ENCODE data around the gene PLA2G6.

Gene PLA2G6, protein sequence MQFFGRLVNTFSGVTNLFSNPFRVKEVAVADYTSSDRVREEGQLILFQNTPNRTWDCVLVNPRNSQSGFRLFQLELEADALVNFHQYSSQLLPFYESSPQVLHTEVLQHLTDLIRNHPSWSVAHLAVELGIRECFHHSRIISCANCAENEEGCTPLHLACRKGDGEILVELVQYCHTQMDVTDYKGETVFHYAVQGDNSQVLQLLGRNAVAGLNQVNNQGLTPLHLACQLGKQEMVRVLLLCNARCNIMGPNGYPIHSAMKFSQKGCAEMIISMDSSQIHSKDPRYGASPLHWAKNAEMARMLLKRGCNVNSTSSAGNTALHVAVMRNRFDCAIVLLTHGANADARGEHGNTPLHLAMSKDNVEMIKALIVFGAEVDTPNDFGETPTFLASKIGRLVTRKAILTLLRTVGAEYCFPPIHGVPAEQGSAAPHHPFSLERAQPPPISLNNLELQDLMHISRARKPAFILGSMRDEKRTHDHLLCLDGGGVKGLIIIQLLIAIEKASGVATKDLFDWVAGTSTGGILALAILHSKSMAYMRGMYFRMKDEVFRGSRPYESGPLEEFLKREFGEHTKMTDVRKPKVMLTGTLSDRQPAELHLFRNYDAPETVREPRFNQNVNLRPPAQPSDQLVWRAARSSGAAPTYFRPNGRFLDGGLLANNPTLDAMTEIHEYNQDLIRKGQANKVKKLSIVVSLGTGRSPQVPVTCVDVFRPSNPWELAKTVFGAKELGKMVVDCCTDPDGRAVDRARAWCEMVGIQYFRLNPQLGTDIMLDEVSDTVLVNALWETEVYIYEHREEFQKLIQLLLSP

DNA sequence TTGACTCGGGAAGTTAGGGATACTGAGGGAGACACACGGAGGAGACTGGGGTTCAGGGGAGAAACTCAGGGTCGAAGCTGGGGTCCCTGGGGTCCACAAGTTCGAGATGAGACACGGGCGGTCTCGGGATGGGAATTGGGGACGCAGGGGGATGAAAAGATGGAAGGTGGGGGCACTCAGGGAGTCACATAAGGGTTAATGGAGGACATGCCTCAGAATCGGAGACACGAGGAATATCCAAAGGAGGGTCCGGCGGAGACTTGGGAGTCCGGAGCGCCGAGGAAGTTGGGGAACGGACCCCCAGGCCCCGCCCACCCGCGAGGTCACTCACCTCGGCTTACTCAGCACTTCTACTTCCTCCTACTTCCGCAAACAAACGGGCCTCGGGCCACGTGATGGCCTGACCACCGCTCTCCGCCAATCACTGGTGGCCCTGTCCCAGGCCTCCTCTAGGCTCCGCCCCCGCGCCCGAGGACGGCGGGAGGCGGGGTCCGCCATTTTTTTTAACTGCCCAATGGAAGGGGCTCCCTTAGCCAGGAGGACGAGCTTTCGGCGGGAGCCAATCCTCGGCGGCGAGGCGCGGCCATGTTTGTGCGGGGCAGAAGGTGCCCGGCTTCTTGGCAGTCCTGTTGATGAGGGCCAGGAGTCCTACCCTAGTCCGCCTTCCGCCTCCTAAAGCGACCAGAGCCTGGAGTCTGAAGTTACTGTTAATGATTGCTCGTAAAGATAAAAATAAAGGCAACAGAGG, at the start of gene PLA2G6:
Gene PLA2G6, minus strand, starts transcription at position 378 of the 748 bp plus-strand sequence. CDS start 12,404 bp downstream, outside the sequence.
- Histone ChIP-seq H3K9ac (ENCODE audit: low read length in 2 of 2) (peak within 1 kb of the TSS; percentile 83 to 86), H3K9me3 (ENCODE audit: control insufficient read depth in 2 of 2, low read length in 2 of 2) (no peaks in the 10 kb centered on the region), H3K4me1 (ENCODE audit: control insufficient read depth, insufficient read depth, low read length) (peaks cover 23% of the 10 kb centered on the region), H3K4me3 (ENCODE audit: low read length in 2 of 2) (peak within 1 kb of the TSS; percentile 80 to 86), H3K27ac (ENCODE audit: low read length) (peak within 1 kb of the TSS; percentile 84), H3K27me3 (ENCODE audit: control insufficient read depth in 1 of 2, insufficient read depth in 2 of 2, low read length in 2 of 2) (no peaks in the 10 kb centered on the region), H3K36me3 (ENCODE audit: control insufficient read depth in 2 of 2, insufficient read depth in 2 of 2, low read length in 2 of 2) (no peaks in the 10 kb centered on the region)

DNA sequence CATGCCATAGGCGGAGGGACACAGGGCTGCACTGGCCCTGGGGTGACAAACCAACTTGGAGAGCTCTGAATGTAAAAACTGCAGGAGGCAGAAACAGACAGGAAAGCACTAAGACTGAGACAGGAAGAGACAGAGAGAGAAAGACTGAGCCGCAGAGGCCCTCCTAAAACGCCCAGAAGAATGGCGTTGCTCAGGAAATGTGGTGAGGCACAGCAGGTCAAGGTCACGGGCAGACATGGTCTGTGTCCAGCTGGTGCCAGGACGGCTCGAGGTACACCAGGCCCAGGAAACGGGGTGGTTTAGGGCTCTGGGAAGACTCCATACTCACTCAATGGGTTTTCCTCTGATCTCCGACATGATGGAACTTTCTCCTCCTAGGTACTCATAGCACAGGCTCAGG, 49.3 kb upstream of the PLA2G6 start:
- Histone ChIP-seq H3K4me1 (ENCODE audit: control insufficient read depth, insufficient read depth, low read length) (peaks cover 22% of the 10 kb centered on the region), H3K27ac (ENCODE audit: low read length) (no peak overlapping the region)

GRCh38 chr22:38230108-38230825, 48.6 kb upstream of the PLA2G6 start:
- Histone ChIP-seq H3K4me1 (ENCODE audit: control insufficient read depth, insufficient read depth, low read length) (peaks cover 22% of the 10 kb centered on the region), H3K27ac (ENCODE audit: low read length) (peak overlapping the region; percentile 24), H3K27me3 (ENCODE audit: control insufficient read depth in 1 of 2, insufficient read depth in 2 of 2, low read length in 2 of 2) (no peaks in the 10 kb centered on the region), H3K4me3 (ENCODE audit: low read length in 2 of 2) (no peak overlapping the region), H3K36me3 (ENCODE audit: control insufficient read depth in 2 of 2, insufficient read depth in 2 of 2, low read length in 2 of 2) (peaks cover 43 to 65% of the 10 kb centered on the region in 2 donors), H3K9ac (ENCODE audit: low read length in 2 of 2) (no peak overlapping the region), H3K9me3 (ENCODE audit: control insufficient read depth in 2 of 2, low read length in 2 of 2) (no peaks in the 10 kb centered on the region)

More for the DNA sequence above, 49.3 kb upstream of the PLA2G6 start:
- Histone ChIP-seq H3K27me3 (ENCODE audit: control insufficient read depth in 1 of 2, insufficient read depth in 2 of 2, low read length in 2 of 2) (no peaks in the 10 kb centered on the region), H3K9ac (ENCODE audit: low read length in 2 of 2) (no peak overlapping the region), H3K36me3 (ENCODE audit: control insufficient read depth in 2 of 2, insufficient read depth in 2 of 2, low read length in 2 of 2) (peaks cover 45 to 64% of the 10 kb centered on the region in 2 donors), H3K9me3 (ENCODE audit: control insufficient read depth in 2 of 2, low read length in 2 of 2) (no peaks in the 10 kb centered on the region), H3K4me3 (ENCODE audit: low read length in 2 of 2) (no peak overlapping the region)

DNA sequence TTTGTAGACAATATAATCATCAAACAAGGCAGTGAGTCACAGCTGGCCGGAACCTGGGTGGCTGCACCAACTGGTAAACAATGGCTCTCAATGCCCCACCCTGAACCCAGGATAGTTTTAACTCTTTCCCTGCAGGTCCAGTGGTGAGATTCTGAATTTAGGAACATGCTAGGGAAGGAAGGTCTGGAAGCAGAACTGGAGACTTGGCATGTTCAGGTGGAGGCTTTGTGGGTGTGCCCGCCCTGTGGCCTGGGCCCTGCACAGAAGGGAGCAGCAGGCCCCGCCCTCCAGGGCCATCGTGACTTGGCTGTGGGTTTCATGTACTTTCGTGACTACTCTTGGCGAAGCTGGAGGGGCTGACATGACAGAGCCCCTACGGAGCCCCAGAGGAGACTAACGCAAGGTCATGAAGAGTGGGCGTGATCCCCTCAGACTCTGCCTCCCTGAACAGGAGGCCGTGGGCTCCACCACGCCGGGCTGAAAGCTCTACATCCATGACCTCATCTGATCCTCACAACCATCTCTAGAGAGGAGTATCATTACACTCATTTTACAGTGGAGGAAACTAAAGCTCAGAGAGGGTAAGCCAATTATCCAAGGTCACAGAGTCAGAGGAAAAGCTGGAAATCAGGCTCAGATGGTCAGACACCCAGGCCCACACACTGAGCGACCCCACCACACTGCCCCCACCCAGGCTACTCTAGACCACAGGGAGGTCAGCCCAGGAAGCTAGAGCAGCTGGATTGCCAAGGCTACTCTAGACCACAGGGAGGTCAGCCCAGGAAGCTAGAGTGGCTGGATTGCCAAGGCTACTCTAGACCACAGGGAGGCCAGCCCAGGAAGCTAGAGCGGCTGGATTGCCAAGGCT, 47.5 kb upstream of the PLA2G6 start:
- Histone ChIP-seq H3K27ac (ENCODE audit: low read length) (peak overlapping the region; percentile 62), H3K36me3 (ENCODE audit: control insufficient read depth in 2 of 2, insufficient read depth in 2 of 2, low read length in 2 of 2) (peaks cover 47 to 66% of the 10 kb centered on the region in 2 donors), H3K9me3 (ENCODE audit: control insufficient read depth in 2 of 2, low read length in 2 of 2) (no peaks in the 10 kb centered on the region), H3K9ac (ENCODE audit: low read length in 2 of 2) (peak overlapping the region in 1 of 2 donors; percentile 36), H3K4me1 (ENCODE audit: control insufficient read depth, insufficient read depth, low read length) (peaks cover 22% of the 10 kb centered on the region), H3K27me3 (ENCODE audit: control insufficient read depth in 1 of 2, insufficient read depth in 2 of 2, low read length in 2 of 2) (no peaks in the 10 kb centered on the region), H3K4me3 (ENCODE audit: low read length in 2 of 2) (peak overlapping the region in 1 of 2 donors; percentile 15)

DNA sequence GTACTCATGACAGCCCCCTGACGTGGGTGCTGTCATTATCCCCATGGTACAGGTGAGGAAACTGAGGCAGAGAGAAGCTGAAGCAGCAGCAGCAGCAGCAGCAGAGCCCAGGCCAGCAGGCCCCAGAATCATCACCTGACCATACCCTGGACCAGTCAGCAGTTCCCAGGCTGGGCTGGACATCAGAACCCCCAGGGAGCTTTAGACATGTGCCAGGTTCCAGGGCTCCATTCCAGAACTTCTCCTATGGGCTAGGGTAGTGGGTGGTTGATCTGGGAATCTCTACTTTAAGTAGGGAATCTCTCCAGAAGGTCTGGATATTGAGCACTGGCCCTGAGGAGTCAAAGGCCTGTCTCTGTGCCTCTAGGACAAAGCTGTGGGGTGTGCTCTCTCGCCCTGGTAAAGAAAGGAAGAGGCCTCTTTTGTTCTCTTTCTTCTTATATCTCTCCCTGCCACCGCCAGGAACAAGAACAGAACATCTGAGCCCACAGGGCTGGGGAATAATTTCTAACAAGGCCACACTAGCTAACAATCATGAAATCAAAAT, 46.8 kb upstream of the PLA2G6 start:
- H3K27ac ChIP-seq (ENCODE audit: low read length) = peak overlapping the region; percentile 62
- peaks cover 22% of the 10 kb centered on the region for H3K4me1 ChIP-seq (ENCODE audit: control insufficient read depth, insufficient read depth, low read length)
- no peaks in the 10 kb centered on the region for H3K27me3 ChIP-seq (ENCODE audit: control insufficient read depth in 1 of 2, insufficient read depth in 2 of 2, low read length in 2 of 2)
- no peaks in the 10 kb centered on the region for H3K9me3 ChIP-seq (ENCODE audit: control insufficient read depth in 2 of 2, low read length in 2 of 2)
- H3K9ac ChIP-seq (ENCODE audit: low read length in 2 of 2) = peak overlapping the region in 1 of 2 donors; percentile 21
- H3K36me3 ChIP-seq (ENCODE audit: control insufficient read depth in 2 of 2, insufficient read depth in 2 of 2, low read length in 2 of 2) = peaks cover 50 to 63% of the 10 kb centered on the region in 2 donors
- H3K4me3 ChIP-seq (ENCODE audit: low read length in 2 of 2) = no peak overlapping the region

- no peak overlapping the region for H3K4me3 ChIP-seq (ENCODE audit: low read length in 2 of 2)
- no peaks in the 10 kb centered on the region for H3K9me3 ChIP-seq (ENCODE audit: control insufficient read depth in 2 of 2, low read length in 2 of 2)
- H3K36me3 ChIP-seq (ENCODE audit: control insufficient read depth in 2 of 2, insufficient read depth in 2 of 2, low read length in 2 of 2) = peaks cover 46 to 56% of the 10 kb centered on the region in 2 donors
- H3K4me1 ChIP-seq (ENCODE audit: control insufficient read depth, insufficient read depth, low read length) = peaks cover 22% of the 10 kb centered on the region
- H3K27me3 ChIP-seq (ENCODE audit: control insufficient read depth in 1 of 2, insufficient read depth in 2 of 2, low read length in 2 of 2) = no peaks in the 10 kb centered on the region
- H3K9ac ChIP-seq (ENCODE audit: low read length in 2 of 2) = no peak overlapping the region
- H3K27ac ChIP-seq (ENCODE audit: low read length) = no peak overlapping the region
These were observed 45.4 kb upstream of the PLA2G6 start for GRCh38 chr22:38226853-38227649.

GRCh38 chr22:38223289-38223960, 41.8 kb upstream of the PLA2G6 start:
- no peaks in the 10 kb centered on the region for H3K9me3 ChIP-seq (ENCODE audit: control insufficient read depth in 2 of 2, low read length in 2 of 2)
- peaks cover 33 to 38% of the 10 kb centered on the region in 2 donors for H3K36me3 ChIP-seq (ENCODE audit: control insufficient read depth in 2 of 2, insufficient read depth in 2 of 2, low read length in 2 of 2)
- no peak overlapping the region for H3K9ac ChIP-seq (ENCODE audit: low read length in 2 of 2)
- no peaks in the 10 kb centered on the region for H3K27me3 ChIP-seq (ENCODE audit: control insufficient read depth in 1 of 2, insufficient read depth in 2 of 2, low read length in 2 of 2)
- H3K4me1 ChIP-seq (ENCODE audit: control insufficient read depth, insufficient read depth, low read length) = peaks cover 23% of the 10 kb centered on the region
- H3K4me3 ChIP-seq (ENCODE audit: low read length in 2 of 2) = no peak overlapping the region
- H3K27ac ChIP-seq (ENCODE audit: low read length) = no peak overlapping the region

DNA sequence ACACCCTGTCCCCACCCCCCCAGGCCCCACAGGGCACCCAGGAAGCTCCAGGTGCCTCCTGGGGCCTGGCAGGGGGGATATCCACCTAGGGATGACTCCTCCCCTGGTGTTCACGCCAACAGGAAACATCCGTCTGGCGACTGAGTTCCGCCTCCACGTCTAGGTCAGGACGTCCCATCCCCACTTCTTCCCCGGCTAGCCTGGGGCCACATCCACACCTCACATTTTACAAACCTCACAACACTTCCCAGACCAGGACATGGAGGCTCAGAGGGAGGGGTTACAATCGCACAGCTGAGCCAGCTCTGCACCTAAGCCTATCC, 41.1 kb upstream of the PLA2G6 start:
- Histone ChIP-seq H3K4me1 (ENCODE audit: control insufficient read depth, insufficient read depth, low read length) (peaks cover 26% of the 10 kb centered on the region), H3K9me3 (ENCODE audit: control insufficient read depth in 2 of 2, low read length in 2 of 2) (no peaks in the 10 kb centered on the region), H3K36me3 (ENCODE audit: control insufficient read depth in 2 of 2, insufficient read depth in 2 of 2, low read length in 2 of 2) (peaks cover 30 to 34% of the 10 kb centered on the region in 2 donors)

More for the DNA sequence above, 41.1 kb upstream of the PLA2G6 start:
- peak overlapping the region; percentile 24 for H3K27ac ChIP-seq (ENCODE audit: low read length)
- H3K27me3 ChIP-seq (ENCODE audit: control insufficient read depth in 1 of 2, insufficient read depth in 2 of 2, low read length in 2 of 2) = no peaks in the 10 kb centered on the region
- no peak overlapping the region for H3K4me3 ChIP-seq (ENCODE audit: low read length in 2 of 2)
- H3K9ac ChIP-seq (ENCODE audit: low read length in 2 of 2) = no peak overlapping the region
